ENCODE data around the gene BCL11A.

GRCh38 chr2:60517446-60517845, 36.0 kb downstream of the BCL11A start:
- TF ChIP-seq SUZ12 (IDR thresholded peaks at IDR 0.05; ENCODE audit: extremely low read depth, insufficient read depth, insufficient read length) = no peak
- TF ChIP-seq ZNF274 (IDR thresholded peaks at IDR 0.05; ENCODE audit: low read depth, low read length) = no peak
